Keratinocyte (primary cell): ENCODE data around the gene GLI3. TPM values are rescaled to one million over a fixed set of nuclear protein-coding genes. Genes with fewer than 3 reads are reported as not detected.

Experiments
- DNase-seq: peaks from one replicate; pipeline ENCODE4 v3.0.0-alpha.2; 2011; ENCODE audit warnings: low read depth, missing footprints, low spot score
- FAIRE-seq: peaks from 2 replicates; lab custom pipeline; 2011; peaks lifted over from hg19 to GRCh38; lab: Jason Lieb, UNC
- H2AFZ ChIP-seq: 2 replicates; pipeline ENCODE4 v1.6.0; 2012; ENCODE audit warnings: low read length, control low read depth, inconsistent platforms; ENCODE audit not compliant: control insufficient read depth
- H3K27ac ChIP-seq: 2 replicates; pipeline ENCODE4 v1.5.1; 2011; ENCODE audit warnings: low read length; ENCODE audit not compliant: control insufficient read depth, insufficient read depth
- H3K27me3 ChIP-seq: 3 replicates; pipeline ENCODE4 v1.6.0; 2011; ENCODE audit warnings: low read length; ENCODE audit not compliant: control insufficient read depth, insufficient read depth; ENCODE audit errors: extremely low read depth
- H3K36me3 ChIP-seq, 2 experiments: 2 replicates in 1 of 2; 3 replicates in 1 of 2; pipeline ENCODE4 v1.5.1; 2011; ENCODE audit warnings: low read length in 2 of 2, mild to moderate bottlenecking in 1 of 2; ENCODE audit not compliant: control insufficient read depth in 2 of 2, insufficient read depth in 2 of 2; ENCODE audit errors: extremely low read depth in 1 of 2
- H3K4me1 ChIP-seq: 3 replicates; pipeline ENCODE4 v1.5.1; 2011; ENCODE audit warnings: low read length; ENCODE audit not compliant: control insufficient read depth, insufficient read depth; ENCODE audit errors: extremely low read depth
- H3K4me2 ChIP-seq: 3 replicates; pipeline ENCODE4 v1.6.0; 2011; ENCODE audit warnings: low read depth, low read length; ENCODE audit not compliant: control insufficient read depth, insufficient read depth; ENCODE audit errors: extremely low read depth
- H3K4me3 ChIP-seq, 3 experiments: fragments of 200-600 bp in 1 of 3; sonication (generic) in 1 of 3; 2 replicates in 2 of 3; 3 replicates in 1 of 3; pipeline ENCODE4 v1.5.1; 2011 to 2016; ENCODE audit warnings: low read length in 3 of 3, mild to moderate bottlenecking in 3 of 3, control low read depth in 2 of 3, inconsistent platforms in 1 of 3, low read depth in 1 of 3, mixed read lengths in 1 of 3, mixed run types in 1 of 3, moderate library complexity in 1 of 3; ENCODE audit not compliant: control insufficient read depth in 2 of 3, insufficient read depth in 2 of 3; ENCODE audit errors: extremely low read depth in 1 of 3
- H3K79me2 ChIP-seq: 2 replicates; pipeline ENCODE4 v1.6.0; 2012; ENCODE audit warnings: low read length; ENCODE audit not compliant: control insufficient read depth, insufficient read depth
- H3K9ac ChIP-seq: 3 replicates; pipeline ENCODE4 v1.6.0; 2011; ENCODE audit warnings: low read length; ENCODE audit not compliant: control insufficient read depth, insufficient read depth; ENCODE audit errors: extremely low read depth
- H3K9me1 ChIP-seq: 3 replicates; pipeline ENCODE4 v1.6.0; 2011; ENCODE audit warnings: low read length; ENCODE audit not compliant: control insufficient read depth, insufficient read depth; ENCODE audit errors: extremely low read depth
- H3K9me3 ChIP-seq: 2 replicates; pipeline ENCODE4 v1.5.1; 2012; ENCODE audit warnings: low read depth, low read length; ENCODE audit not compliant: control insufficient read depth
- H4K20me1 ChIP-seq: 3 replicates; pipeline ENCODE4 v1.6.0; 2011; ENCODE audit warnings: low read length; ENCODE audit not compliant: control insufficient read depth, insufficient read depth; ENCODE audit errors: extremely low read depth
- CTCF ChIP-seq, 3 experiments: IDR thresholded peaks in 1 of 3; conservative IDR thresholded peaks in 1 of 3; optimal IDR thresholded peaks in 1 of 3; 2 replicates in 2 of 3; 3 replicates in 1 of 3; pipeline versions ENCODE3 to v1.5.1; 2011; ENCODE audit warnings: low read length in 3 of 3, mild to moderate bottlenecking in 3 of 3, moderate library complexity in 2 of 3, control low read depth in 1 of 3, inconsistent platforms in 1 of 3; ENCODE audit not compliant: insufficient read depth in 2 of 3; ENCODE audit errors: extremely low read depth in 1 of 3
- EZH2 ChIP-seq: IDR thresholded peaks from one replicate; pipeline ENCODE4 v1.6.1; 2012; ENCODE audit warnings: inconsistent platforms, mild to moderate bottlenecking, low read length, moderate library complexity
- dilution Hi-C: fragments of 300-500 bp; cut with MboI; formaldehyde crosslinking; loops from one replicate; pipeline ENCODE4 v1.7.0; 2020; ENCODE audit warnings: low sequenced_read_pairs; ENCODE audit not compliant: extremely low pct_ligation_motif_present
- polyA plus RNA-seq, 5 experiments: library from polyadenylated mRNA; depleted of rRNA in 3 of 5; stranded (reverse) in 3 of 5; stranded (forward) in 1 of 5; unstranded in 1 of 5; fragments of >200 nt; gene quantifications; 1 replicate in 1 of 5; 2 replicates in 3 of 5; 3 replicates in 1 of 5; pipeline versions ENCODE4 v1.2.1 to v1.2.3, GENCODE V29; 2011 to 2012; ENCODE audit warnings: missing spikeins in 2 of 5, low read depth in 1 of 5, low replicate concordance in 1 of 5

GLI3 gene
- polyA plus RNA-seq, 1 donor (not counting 4 experiments of a cell fraction or from before 2014, with no cell fraction given): 3.6 TPM

- no peak for FAIRE-seq
- no peak overlapping the region for H3K27ac ChIP-seq
These were observed 39.6 kb downstream of the GLI3 start for GRCh38 chr7:42197451-42197850.

GRCh38 chr7:42194238-42194637 lies 42.8 kb downstream of the GLI3 start:
- Histone ChIP-seq H3K27me3 (no peaks in the 10 kb centered on the region), H3K79me2 (peaks cover 13% of the 10 kb centered on the region), H3K9me1 (no peaks in the 10 kb centered on the region), H3K9ac (no peak overlapping the region), H3K27ac (no peak overlapping the region), H2AFZ (no peak overlapping the region), H3K36me3 (no peaks in the 10 kb centered on the region), H3K9me3 (no peaks in the 10 kb centered on the region), H3K4me3 (no peak overlapping the region), H3K4me1 (peaks cover 46% of the 10 kb centered on the region), H4K20me1 (no peaks in the 10 kb centered on the region), H3K4me2 (no peak overlapping the region)
- no peak for TF ChIP-seq EZH2
- TF ChIP-seq CTCF (optimal IDR thresholded peaks at IDR 0.05 in 1 of 3, IDR thresholded peaks at IDR 0.05 in 1 of 3, conservative IDR thresholded peaks at IDR 0.05 in 1 of 3; ENCODE audit: extremely low read depth in 1 of 3, insufficient read depth in 2 of 3, low read length in 3 of 3): no peak
- FAIRE-seq: no peak
- dilution Hi-C loops: no loop called here
- no peak for DNase-seq

More at GRCh38 chr7:42197451-42197850, 39.6 kb downstream of the GLI3 start:
- Histone ChIP-seq H3K4me3 (no peak overlapping the region), H3K4me2 (no peak overlapping the region), H3K9me1 (no peaks in the 10 kb centered on the region), H3K9me3 (no peaks in the 10 kb centered on the region), H3K4me1 (peaks cover 37% of the 10 kb centered on the region), H3K9ac (no peak overlapping the region), H4K20me1 (no peaks in the 10 kb centered on the region), H2AFZ (no peak overlapping the region), H3K36me3 (peaks cover 0 to 3% of the 10 kb centered on the region in 2 experiments), H3K27me3 (no peaks in the 10 kb centered on the region), H3K79me2 (peaks cover 9% of the 10 kb centered on the region)
- TF ChIP-seq CTCF (optimal IDR thresholded peaks at IDR 0.05 in 1 of 3, IDR thresholded peaks at IDR 0.05 in 1 of 3, conservative IDR thresholded peaks at IDR 0.05 in 1 of 3; ENCODE audit: extremely low read depth in 1 of 3, insufficient read depth in 2 of 3, low read length in 3 of 3) (no peak), EZH2 (no peak)
- dilution Hi-C loops: no loop called here
- no peak for DNase-seq
